ENCODE results near the gene NKX2-1. TPM values are rescaled to one million over a fixed set of nuclear protein-coding genes. Genes with fewer than 3 reads are reported as not detected.

NKX2-1 gene
- total RNA-seq, 1 donor from 2014 or later, result not detected

- no peak overlapping the region for H3K4me3 Mint-ChIP-seq (ENCODE audit: unreplicated experiment)
- TF ChIP-seq CTCF (IDR thresholded peaks at IDR 0.05), result no peak
- H3K9me3 Mint-ChIP-seq (ENCODE audit: low read depth), result peaks cover 9% of the 10 kb centered on the region
- peaks cover 80% of the 10 kb centered on the region for H3K27me3 Mint-ChIP-seq (ENCODE audit: low read depth)
- peaks cover 2% of the 10 kb centered on the region for H3K36me3 Mint-ChIP-seq (ENCODE audit: low read depth)
- no peak for DNase-seq (ENCODE audit: low spot score)
- H3K27ac Mint-ChIP-seq (ENCODE audit: unreplicated experiment), result no peak overlapping the region
- peaks cover 2% of the 10 kb centered on the region for H3K4me1 Mint-ChIP-seq (ENCODE audit: low read depth)
These were observed 9.8 kb downstream of the NKX2-1 start for GRCh38 chr14:36510078-36510799.

DNA sequence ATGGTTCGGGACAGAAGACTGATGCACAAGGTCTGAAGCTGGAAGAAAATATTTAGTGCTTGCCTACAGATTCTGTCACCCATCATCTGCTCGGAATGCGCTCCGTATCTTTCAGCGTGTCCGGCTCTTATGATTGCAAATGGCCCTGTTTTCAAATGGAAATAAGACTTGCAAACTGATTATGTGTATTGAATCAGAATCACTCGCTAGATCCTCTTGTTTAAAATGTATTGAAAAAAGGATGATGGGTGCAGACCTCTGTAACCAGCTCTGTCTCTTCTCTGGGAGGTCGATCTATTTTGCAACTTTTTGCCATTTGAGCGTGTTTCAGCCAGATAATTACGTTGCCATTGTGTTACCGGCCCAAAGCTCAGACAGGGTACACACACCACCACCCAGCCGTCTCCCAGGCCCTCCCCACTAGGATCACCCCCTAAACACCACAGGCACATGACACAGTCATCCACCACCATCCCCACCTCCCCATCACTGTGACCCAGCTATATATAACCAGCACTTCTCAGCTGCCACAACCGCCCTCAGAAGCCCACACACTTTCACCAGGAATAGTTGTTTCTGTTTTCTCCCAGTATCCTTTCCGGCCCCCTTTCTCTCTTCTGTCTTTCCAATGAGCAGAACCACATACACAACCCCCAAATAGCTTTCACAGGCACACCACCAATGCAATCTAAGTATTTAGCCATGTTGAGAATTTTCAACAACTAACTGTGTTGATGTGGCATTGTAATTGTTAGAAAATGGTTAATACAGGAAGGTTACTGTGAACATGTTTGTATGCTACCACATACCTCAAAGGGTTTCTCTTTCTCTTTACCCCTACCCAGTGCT lies 10.7 kb downstream of the NKX2-1 start:
- no peak for TF ChIP-seq CTCF (IDR thresholded peaks at IDR 0.05)
- H3K9me3 Mint-ChIP-seq (ENCODE audit: low read depth), result peaks cover 9% of the 10 kb centered on the region
- peaks cover 4% of the 10 kb centered on the region for H3K36me3 Mint-ChIP-seq (ENCODE audit: low read depth)
- no peak for DNase-seq (ENCODE audit: low spot score)
- H3K27ac Mint-ChIP-seq (ENCODE audit: unreplicated experiment), result no peak overlapping the region
- no peak overlapping the region for H3K4me3 Mint-ChIP-seq (ENCODE audit: unreplicated experiment)
- peaks cover 82% of the 10 kb centered on the region for H3K27me3 Mint-ChIP-seq (ENCODE audit: low read depth)
- peaks cover 6% of the 10 kb centered on the region for H3K4me1 Mint-ChIP-seq (ENCODE audit: low read depth)

GRCh38 chr14:36508418-36509068 lies 11.5 kb downstream of the NKX2-1 start:
- no peak for TF ChIP-seq CTCF (IDR thresholded peaks at IDR 0.05)
- peaks cover 78% of the 10 kb centered on the region for H3K27me3 Mint-ChIP-seq (ENCODE audit: low read depth)
- H3K27ac Mint-ChIP-seq (ENCODE audit: unreplicated experiment), result no peak overlapping the region
- H3K36me3 Mint-ChIP-seq (ENCODE audit: low read depth), result peaks cover 4% of the 10 kb centered on the region
- H3K4me1 Mint-ChIP-seq (ENCODE audit: low read depth), result peaks cover 10% of the 10 kb centered on the region
- no peak overlapping the region for H3K4me3 Mint-ChIP-seq (ENCODE audit: unreplicated experiment)
- no peak for DNase-seq (ENCODE audit: low spot score)
- peaks cover 9% of the 10 kb centered on the region for H3K9me3 Mint-ChIP-seq (ENCODE audit: low read depth)

- Mint-ChIP-seq H3K4me3 (ENCODE audit: unreplicated experiment) (no peak overlapping the region), H3K4me1 (ENCODE audit: low read depth) (peaks cover 10% of the 10 kb centered on the region), H3K36me3 (ENCODE audit: low read depth) (peaks cover 4% of the 10 kb centered on the region), H3K27ac (ENCODE audit: unreplicated experiment) (no peak overlapping the region), H3K9me3 (ENCODE audit: low read depth) (peaks cover 9% of the 10 kb centered on the region), H3K27me3 (ENCODE audit: low read depth) (peaks cover 79% of the 10 kb centered on the region)
- DNase-seq (ENCODE audit: low spot score), result no peak
- no peak for TF ChIP-seq CTCF (IDR thresholded peaks at IDR 0.05)
These were observed 12.1 kb downstream of the NKX2-1 start for GRCh38 chr14:36507847-36508417.
